Measurements from ENCODE around the gene MIPEP.

DNA sequence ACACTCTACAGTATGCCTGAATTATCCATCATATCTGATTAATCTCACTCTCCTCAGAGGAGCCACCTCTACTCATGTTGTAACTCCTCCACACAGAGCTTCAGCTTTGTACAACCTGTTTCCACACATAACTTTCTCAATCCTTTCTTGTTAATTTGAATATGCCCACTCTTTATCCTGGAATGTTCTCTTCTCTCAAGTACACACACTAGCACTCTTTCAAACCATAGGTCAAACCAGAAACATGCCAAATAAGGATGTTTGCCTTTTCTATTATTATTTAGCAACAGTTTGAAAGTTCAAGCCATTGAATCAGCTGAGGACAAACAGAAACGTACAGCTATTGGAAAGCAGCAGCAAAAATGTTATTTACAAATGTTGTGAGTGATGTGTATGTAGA is 110.3 kb downstream of the MIPEP start:
- no peak for TF ChIP-seq POLR2A (IDR thresholded peaks at IDR 0.05; ENCODE audit: low read depth, low read length)
- TF ChIP-seq TAF1 (IDR thresholded peaks at IDR 0.05; ENCODE audit: borderline replicate concordance, low read depth, low read length) = no peak
- TF ChIP-seq POLR2AphosphoS5 (IDR thresholded peaks at IDR 0.05; ENCODE audit: low read depth, low read length) = no peak

All from GM12892 (cell line).